Kasumi-1 (cell line): ENCODE data around the gene SELENBP1.
"Not testable (repeated sequence)": the region's sequence is repeated elsewhere in the genome, so short reads cannot be mapped to it uniquely, and the experiment has no call there.

Source experiments
- DNase-seq, 2 experiments: peaks; one replicate each; lab custom pipeline; 2025; lab: John Stamatoyannopoulos, UW

The SELENBP1 gene

GRCh38 chr1:151377150-151377884 lies 4.8 kb upstream of the SELENBP1 start:
- DNase-seq, result no peak

GRCh38 chr1:151373196-151373595 lies 691 bp upstream of the SELENBP1 start:
- no peak for DNase-seq

GRCh38 chr1:151371370-151372057 lies 991 bp downstream of the SELENBP1 start:
- no peak for DNase-seq

DNA sequence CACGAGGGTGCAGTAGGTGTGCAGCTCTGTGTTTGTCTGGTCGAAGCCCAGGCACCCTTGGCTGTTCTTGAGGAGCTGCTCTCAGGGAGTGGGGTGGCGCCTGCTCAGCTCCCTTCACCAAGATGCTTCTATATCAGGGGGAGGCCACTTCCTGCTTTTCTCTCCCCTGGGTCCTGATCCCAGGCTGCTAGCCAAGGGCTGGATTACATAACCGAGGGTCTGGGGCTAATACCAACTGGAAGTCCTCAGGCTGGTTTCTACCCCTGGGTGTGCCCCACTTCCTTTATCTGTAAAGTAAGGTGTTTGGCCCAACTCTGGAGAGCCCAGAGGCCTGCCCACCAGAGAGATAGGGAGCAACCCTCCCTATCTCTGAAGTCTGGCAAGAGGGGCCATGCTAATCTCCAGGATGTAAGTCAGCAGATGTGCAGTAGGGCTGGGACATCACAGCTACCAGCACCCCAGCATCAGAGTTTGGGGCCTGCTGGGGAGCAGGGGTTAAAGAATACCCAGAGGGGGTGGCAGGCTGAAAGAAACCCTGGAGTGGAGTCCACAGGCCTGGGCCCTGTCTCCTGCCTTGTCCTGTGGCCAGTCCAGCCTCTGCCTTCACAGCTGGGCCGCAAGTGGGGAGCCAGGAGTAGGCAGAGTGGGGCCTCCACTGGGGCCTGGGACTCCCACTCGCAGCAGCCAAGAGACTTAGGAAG lies 2.1 kb downstream of the SELENBP1 start:
- DNase-seq, result peak; percentile 79 to 80

GRCh38 chr1:151369621-151370048 lies 2.9 kb downstream of the SELENBP1 start:
- DNase-seq, result no peak

DNA sequence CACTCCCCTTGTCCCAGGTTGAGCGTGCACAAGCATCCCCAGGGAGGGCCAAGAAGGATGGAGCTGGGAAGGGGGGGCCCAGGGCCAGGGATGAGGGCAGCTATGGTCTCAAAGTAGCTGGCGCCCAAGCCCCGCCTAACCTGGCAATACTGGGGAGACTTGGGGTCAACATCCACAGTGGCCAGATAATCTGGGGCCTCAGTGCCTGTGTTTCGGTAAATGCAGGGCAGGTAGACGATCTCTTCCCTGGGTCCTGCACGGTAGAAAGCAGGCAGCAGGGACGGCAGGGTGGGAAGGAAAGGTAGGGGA lies 3.2 kb downstream of the SELENBP1 start:
- DNase-seq, result no peak

DNA sequence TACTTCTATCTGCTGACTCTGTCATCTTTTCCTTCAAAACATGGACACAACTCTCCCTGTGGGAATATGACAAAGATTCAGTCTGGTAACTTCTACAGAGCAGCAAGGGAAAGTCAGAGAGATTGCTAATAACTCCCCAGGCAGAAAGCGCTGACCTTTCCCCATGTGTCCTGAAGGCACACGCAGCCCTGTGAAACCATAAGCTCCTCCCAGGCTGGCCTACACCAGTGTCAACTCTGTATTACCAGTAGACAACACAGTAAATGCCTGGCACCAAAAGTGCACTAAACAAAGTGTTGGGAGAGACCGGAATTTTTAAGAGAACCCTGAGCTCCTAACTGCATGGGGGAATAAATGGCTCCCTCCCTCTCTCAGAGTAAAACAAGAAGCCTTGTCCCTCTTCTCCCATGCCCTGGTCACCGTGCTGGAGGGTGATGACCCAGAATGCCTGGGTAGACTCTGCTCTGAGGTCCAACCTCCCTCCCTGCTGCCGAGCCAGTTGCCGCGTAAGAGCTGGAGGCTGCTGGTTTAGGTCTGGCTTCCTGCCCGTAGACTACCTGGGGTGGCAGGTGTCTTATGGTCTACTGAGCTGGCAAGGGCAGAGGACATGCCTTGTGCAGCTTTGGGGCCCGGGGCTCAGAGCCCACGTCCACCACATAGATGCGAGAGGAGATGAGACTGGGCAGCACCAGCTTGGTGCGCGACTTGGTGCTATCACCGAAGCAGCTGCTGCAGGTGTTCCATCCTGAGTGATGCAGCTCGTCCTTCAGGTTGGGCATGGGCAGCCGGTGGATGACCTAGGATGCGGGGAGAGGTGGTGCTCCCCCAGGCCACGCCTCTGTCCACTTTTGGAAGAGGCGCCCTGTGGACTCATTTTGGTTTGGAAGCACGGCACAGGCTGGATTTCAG lies 3.9 kb downstream of the SELENBP1 start:
- no peak for DNase-seq

- no peak for DNase-seq
Measured at GRCh38 chr1:151367658-151368392, 4.7 kb downstream of the SELENBP1 start.

DNA sequence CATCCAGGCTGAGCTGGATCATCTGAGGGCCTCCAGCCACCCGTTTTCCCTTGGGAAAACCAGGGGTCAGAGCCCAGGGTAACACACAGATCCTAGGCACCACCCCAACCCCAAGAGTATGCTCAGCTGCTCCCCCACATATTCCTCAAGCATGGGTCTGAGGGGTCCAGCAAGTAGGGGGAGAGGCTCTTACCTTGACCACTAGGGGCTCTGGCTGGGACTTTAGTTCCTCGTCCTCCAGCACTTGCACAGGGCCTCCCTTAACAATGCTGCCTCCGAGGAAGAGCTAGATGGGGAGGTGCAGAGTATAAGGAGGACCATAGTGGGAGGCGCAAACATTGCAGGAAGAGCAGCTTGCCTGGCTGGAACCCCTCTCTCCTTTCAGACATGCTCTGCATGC lies 7.5 kb downstream of the SELENBP1 start:
- no peak for DNase-seq

- no peak for DNase-seq
Measured at GRCh38 chr1:151362308-151363155, 10.0 kb downstream of the SELENBP1 start.

GRCh38 chr1:151361883-151362282 lies 10.6 kb downstream of the SELENBP1 start:
- no peak for DNase-seq

DNA sequence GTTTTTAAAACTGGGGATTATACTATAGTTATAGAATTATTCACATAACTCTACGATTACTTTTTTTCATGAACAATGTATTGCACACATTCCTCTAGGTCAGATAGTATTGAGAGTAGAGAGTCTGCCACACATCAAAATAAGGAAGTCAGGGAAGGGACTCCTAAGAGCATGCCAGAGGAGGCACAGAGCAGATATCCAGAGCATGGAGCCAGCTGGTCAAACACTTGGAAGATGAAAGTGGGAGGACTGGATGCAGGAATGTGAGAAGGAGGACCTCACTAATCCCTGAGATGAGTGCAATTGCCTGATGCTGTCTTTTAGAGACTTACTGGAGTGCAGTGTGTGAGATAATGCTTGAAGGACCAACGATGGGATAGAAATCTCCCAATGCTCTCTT lies 15.8 kb downstream of the SELENBP1 start:
- DNase-seq, result peak in 1 of 2 experiments; percentile 18

- no peak for DNase-seq
Measured at GRCh38 chr1:151352021-151352718, 20.3 kb downstream of the SELENBP1 start.

GRCh38 chr1:151350323-151350722 lies 22.2 kb downstream of the SELENBP1 start:
- not testable (repeated sequence) for DNase-seq

- no peak for DNase-seq
Measured at GRCh38 chr1:151347523-151348246, 24.8 kb downstream of the SELENBP1 start.

DNA sequence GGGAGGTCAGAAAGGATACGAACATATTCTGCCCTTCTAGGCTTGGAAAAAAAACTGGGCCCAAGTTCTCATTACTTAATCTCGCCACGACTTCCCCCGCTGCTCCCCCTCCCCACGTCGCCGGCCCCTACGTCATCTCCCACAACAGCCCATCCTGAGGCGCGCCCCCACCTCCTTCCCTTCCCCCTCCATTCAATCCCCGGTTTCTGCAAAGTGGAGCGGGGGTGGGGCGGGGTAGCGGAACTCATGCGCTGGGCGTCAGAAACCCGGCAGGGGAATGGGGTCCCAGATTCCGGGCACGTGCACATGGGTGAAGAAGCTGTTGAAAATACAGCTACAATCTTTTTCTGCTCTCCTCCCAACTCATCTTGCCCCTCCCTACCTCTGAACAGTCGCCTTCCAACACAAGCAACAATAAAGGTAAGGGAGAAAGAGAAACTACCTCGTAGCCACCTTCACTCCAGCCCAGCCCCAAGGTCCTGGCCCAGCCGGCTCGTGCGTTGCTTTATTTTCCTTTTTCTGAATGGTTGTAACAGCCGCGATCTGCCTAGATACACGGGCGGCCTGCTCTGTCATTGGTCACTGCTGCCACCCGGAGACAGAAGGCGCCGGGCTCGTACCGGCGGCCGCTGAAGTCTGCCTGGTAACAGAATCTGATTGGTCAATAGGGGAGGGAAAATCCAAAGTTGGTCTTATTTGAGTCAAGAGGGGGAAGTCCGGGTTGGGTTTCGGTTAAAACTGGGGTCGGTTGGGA lies 25.6 kb downstream of the SELENBP1 start, which contains the start of gene RFX5:
TSS of gene RFX5 (minus strand) at position 484 of the 754 bp plus-strand sequence. CDS start 932 bp downstream, outside the sequence.
- peak; percentile 99 for DNase-seq

DNA sequence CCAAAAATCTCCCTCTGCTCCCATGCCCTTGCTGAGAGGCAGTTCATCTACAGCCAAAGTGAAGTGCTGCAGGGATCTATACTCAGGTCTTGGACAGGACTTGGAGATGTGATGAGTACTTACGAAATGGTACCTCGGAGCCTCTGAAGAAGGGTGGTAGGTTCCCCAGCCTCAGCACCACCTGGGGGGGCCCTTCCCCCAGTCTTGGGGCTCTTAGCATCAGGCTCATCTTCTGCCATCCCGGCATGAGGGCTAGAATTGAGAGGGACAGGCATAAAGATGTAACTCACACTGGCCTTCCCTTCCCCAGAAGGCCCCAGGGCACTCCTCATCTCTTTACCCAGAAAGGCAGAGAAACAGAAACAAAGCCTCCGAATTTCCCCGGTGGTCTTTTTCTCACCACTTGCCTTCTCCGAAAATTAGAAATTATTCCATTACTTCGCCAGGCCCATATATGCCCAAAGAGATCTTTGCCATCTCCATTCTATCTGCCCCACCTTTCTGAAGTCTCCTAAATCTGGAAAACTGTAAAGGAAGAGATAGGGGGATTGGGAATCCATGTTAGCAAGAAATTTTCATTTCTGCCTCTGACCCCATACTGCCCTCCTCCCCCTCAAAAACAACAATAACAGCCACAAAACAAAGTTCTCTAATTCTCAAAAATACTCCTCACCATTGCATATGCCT lies 26.3 kb downstream of the SELENBP1 start:
- DNase-seq, result no peak

DNA sequence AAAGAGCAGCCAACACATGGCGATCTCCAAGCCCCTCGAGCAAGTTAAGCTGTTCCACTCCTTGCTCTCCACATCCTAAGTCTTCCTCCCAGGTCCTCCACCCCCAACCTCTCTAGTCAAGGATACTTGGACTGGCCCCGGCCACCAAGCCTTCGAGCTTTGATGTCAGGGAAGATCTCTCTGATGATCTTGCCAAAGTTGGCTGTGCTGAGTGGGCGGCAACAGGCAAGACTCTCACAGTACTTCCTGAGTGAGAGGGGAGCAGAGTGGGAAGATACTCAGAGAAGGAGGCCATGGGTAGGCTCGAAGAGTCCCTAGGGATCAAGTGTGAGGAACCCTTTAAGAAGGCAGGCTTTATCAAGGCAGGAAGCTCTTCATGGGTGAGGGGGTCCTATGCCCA lies 28.2 kb downstream of the SELENBP1 start:
- DNase-seq, result no peak
